ENCODE results near the gene GRHL1.

GRCh38 chr2:10006236-10007161 lies 55.0 kb downstream of the GRHL1 start:
- TF ChIP-seq POLR2AphosphoS5 (IDR thresholded peaks at IDR 0.05; ENCODE audit: low read depth, low read length), result no peak
- TF ChIP-seq, protein P1, sequence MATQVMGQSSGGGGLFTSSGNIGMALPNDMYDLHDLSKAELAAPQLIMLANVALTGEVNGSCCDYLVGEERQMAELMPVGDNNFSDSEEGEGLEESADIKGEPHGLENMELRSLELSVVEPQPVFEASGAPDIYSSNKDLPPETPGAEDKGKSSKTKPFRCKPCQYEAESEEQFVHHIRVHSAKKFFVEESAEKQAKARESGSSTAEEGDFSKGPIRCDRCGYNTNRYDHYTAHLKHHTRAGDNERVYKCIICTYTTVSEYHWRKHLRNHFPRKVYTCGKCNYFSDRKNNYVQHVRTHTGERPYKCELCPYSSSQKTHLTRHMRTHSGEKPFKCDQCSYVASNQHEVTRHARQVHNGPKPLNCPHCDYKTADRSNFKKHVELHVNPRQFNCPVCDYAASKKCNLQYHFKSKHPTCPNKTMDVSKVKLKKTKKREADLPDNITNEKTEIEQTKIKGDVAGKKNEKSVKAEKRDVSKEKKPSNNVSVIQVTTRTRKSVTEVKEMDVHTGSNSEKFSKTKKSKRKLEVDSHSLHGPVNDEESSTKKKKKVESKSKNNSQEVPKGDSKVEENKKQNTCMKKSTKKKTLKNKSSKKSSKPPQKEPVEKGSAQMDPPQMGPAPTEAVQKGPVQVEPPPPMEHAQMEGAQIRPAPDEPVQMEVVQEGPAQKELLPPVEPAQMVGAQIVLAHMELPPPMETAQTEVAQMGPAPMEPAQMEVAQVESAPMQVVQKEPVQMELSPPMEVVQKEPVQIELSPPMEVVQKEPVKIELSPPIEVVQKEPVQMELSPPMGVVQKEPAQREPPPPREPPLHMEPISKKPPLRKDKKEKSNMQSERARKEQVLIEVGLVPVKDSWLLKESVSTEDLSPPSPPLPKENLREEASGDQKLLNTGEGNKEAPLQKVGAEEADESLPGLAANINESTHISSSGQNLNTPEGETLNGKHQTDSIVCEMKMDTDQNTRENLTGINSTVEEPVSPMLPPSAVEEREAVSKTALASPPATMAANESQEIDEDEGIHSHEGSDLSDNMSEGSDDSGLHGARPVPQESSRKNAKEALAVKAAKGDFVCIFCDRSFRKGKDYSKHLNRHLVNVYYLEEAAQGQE (IDR thresholded peaks at IDR 0.05; ENCODE audit: insufficient read depth in 1 of 2, low read depth in 2 of 2, low read length in 2 of 2), result no peak
- no peak for TF ChIP-seq TAF1 (IDR thresholded peaks at IDR 0.05; ENCODE audit: borderline replicate concordance, insufficient read depth, low read length)
- TF ChIP-seq SIN3A (IDR thresholded peaks at IDR 0.05; ENCODE audit: borderline replicate concordance, insufficient read depth, low read length), result no peak
